NCI-H1105 (cell line): ENCODE data around the gene PLCB3.

ENCODE experiments used
- DNase-seq: peaks from one replicate; lab custom pipeline; 2025; lab: John Stamatoyannopoulos, UW

Gene PLCB3

DNA sequence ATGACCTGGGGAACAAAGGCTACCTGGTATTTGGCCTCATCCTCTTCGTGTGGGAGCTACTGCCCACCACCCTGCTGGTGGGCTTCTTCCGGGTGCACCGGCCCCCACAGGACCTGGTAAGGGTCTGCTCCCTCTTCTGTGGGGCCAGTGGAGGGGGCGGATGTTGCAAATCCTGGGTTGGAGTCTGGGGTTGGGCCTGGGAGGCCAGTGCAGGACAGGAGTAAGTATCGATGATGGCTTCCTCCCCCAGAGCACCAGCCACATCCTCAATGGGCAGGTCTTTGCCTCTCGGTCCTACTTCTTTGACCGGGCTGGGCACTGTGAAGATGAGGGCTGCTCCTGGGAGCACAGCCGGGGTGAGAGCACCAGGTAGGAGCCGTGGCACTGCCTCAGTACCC lies 37.0 kb downstream of the PLCB3 start:
- no peak for DNase-seq

DNA sequence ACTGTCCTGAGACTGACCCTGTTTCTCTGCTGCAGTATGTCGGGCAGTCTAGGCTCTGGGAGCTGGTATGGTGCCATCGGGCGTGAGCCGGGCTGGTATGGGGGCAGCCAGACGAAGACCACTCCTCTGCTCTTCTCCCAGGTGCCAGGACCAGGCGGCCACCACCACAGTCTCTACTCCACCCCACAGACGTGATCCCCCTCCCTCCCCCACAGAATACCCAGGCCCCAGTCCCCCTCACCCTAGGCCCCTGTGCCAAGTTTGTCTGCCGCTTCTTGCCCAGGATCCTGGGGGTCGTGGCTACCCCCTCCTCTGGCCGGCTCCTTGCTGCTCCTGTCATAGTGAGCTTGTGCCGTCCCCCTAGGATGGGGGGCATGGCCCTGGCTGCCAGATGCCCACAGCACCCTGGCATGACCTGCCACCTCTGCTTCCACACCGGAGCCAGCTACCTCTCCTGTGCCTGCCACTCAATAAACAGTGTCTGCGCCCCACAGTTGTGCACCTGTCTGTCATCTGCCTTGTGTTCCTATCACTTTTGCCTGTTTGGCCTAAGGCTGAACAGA lies 37.8 kb downstream of the PLCB3 start:
- no peak for DNase-seq

DNA sequence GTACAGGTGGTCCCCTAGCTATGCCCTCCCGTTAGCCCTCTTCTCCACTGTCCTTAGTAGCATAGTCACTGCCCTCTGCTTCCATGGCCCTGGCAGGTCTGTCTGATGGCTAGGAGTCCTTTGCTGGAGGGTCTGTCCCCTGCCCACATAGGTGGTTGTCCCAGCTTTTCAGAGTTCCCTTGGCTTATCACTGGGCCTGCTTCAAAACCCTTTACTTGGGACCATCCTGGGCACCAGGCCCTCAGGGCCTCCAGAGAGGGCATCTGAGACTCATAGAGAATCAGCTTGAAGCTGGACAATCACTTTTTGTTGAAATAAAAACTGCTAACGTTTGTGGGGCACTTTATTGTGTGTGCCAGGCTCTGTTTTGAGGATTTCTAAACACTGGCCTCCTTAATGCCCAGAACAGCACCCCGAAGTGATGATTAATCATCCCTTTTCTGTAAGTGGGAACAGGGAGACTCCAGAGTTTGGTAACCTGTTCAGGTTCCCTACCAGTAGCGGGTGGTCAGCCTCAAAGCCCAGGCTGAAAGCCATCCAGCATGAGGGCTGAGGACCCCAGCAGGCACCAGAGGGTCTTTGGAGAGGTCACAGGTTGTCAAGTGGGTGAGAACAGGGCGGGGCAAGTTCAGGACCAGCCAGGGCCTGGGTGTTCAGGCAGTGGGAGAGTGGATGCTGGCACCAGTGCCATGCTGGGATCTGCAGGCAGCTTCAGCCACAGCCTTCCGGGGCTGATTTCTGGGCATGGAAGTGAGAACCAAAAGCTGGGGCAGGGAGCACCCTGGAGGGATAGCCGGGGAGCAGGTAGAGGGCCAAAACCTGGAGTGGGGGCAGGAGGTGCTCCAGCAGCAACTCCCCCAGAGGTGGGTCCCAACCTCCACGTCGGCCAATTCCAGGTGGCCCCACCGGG lies 39.3 kb downstream of the PLCB3 start:
- no peak for DNase-seq

DNA sequence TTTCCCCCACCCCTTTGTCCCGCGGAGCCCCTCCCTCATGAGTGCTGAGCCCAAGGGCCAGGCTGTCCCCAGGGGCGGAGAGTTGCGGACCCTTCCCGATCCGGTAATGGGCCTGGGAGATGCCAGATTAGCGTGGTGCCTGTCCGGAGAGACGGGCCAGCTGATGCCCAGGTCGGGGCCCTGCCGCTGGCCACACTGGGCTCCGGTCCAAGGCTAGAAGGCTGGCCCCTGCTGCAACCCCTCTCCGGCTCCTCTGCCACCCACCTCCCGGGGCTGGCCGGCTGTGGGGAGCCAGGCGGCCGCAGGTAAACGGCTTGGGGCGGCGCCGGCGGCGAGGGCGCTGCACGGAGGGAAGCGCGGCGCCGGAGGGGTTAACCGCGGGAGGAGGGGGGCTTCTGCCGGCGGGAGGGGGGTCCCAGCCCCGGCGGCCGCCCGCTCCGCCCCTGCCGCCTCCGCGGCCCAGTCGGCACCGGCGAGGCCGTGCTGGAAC lies 40.0 kb downstream of the PLCB3 start, which contains the start of gene KCNK4:
Gene KCNK4, plus strand, starts transcription at position 41 of the 490 bp plus-strand sequence. CDS start 1,717 bp downstream, outside the sequence.
- DNase-seq: no peak

DNA sequence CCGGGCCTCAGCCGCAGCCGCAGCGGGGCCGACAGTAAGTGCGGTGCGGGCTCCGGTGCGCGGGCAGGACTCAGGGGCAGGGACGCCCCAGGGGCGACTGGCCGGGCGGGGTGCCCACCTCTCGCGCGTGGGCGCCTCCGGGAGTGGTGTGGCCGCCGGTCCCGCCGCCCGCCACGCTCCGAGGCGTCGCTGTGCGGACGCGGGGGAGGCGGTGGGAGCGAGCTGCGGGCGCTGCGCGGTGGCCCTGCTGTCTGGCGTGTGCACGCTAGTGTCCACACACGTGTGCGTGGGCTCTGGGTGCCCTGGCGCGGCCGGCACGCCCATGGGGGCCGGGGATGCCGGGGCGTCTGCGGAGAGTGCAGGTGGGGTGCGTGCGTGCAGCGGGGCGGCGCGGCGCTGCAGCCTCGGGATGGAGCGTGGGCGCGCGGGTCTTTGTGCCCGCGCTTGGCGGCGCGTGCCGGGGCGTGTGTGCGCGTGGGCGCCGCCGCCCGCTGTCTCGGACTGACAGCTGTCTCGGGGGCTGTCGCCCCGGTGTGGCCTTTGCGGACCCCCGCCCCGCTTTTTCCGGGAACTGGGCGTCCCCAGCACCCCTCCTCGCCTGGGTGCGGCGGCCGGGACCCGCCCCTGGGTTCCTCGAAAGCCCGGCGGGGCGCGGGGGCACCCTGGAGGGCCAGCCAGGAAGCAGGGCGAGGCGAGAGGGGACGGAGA lies 40.6 kb downstream of the PLCB3 start:
- no peak for DNase-seq

DNA sequence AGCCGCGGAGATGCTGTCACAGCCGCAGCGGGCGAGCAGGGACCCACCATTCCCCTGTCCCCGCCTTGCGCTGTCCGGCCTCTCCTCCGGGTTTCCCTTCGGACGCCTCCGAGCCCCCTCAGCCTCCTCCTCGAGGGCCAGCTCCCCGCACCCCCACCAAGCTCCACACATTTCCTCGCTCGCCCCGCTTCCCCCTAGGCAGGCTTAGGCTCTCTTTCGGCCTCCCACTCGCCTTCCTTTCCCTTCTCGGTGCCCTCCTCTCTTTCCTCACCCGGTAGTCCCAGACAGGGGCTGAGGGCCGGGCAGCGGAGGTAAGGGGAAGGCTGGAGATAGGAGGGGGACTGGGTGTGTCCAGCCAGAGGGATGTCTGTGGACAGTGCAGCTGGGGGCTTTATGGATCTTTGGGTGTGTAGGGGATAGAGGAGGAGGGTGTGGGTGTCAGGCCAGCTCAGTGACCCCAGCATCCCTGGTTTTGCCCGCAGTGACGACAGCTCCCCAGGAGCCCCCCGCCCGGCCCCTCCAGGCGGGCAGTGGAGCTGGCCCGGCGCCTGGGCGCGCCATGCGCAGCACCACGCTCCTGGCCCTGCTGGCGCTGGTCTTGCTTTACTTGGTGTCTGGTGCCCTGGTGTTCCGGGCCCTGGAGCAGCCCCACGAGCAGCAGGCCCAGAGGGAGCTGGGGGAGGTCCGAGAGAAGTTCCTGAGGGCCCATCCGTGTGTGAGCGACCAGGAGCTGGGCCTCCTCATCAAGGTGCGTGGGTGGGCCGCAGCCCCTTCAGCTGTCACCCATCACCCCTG lies 41.3 kb downstream of the PLCB3 start:
- DNase-seq: no peak

DNA sequence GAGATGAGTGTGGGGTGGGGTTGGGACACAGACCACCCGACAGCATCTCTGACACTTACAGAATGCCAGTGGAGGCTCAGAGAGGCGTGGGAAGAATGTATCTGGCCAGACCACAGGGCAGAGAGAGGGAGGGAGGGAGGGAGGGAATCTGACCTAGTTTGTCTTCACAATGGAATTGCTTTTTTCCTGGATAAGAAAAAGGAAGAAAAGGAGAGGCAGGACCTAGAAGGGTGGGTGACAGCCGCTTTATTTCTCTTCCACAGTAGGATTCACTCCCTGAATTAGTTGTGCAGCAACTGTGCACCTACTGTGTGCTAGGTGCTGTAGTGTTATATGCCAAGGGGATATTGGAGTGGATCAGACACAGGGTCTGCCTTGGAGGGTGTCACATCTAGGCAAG lies 43.4 kb downstream of the PLCB3 start:
- DNase-seq: no peak

DNA sequence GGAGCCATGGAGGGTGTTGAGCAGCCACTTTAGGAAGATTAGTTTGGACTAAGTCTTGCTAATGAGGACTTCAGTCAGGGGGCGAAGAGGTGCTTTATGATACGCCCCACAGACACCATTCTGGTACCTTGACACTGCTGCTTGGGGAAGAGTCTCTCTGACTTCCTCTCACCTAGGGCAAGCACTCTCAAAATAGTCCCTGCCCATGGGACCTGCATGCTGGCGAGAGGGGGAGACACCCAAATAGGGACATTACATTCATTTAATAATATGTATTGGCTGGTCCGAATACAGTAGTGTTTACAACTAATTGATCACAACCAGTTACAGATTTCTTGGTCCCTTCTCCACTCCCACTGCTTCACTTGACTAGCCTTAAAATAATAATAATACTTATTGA lies 44.4 kb downstream of the PLCB3 start:
- DNase-seq: no peak

DNA sequence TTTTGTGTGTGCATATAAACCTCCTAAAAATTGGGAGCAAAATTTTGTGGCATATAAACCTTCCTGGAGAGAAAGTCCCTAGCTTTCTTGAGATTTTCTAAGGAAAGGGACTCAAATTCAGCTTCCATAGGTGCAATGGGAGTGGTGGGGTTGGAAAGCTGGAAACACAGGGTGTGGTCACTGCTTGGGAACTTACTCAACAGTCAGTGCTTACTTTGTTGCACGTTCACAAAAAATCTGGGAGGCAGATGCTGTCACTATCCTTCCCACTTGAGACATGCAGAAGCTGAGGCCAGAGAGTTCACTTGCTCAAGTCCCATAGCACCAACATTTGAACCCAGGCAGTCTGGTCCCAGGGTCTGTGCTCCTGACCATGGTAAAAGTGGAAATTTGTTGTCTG lies 44.9 kb downstream of the PLCB3 start:
- DNase-seq: no peak

DNA sequence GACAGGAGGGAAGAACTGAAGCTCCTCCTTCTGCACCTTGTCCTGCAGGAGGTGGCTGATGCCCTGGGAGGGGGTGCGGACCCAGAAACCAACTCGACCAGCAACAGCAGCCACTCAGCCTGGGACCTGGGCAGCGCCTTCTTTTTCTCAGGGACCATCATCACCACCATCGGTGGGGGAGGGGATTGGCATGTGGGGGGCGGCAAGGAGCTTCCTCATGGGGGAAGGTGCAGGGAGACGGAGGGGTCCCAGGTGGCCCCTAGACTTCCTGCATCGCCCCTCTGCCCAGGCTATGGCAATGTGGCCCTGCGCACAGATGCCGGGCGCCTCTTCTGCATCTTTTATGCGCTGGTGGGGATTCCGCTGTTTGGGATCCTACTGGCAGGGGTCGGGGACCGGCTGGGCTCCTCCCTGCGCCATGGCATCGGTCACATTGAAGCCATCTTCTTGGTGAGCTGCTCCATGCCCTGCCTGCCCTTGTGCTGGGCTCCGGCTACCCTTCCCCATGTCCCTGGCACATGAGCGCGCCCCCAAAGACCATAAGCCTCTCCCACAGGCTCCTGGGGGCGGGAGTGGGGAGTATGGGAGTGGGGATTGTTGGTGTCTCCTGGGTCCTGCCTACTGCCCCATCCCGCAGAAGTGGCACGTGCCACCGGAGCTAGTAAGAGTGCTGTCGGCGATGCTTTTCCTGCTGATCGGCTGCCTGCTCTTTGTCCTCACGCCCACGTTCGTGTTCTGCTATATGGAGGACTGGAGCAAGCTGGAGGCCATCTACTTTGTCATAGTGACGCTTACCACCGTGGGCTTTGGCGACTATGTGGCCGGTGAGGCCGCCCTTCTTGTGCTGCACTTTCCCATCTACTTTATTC lies 45.7 kb downstream of the PLCB3 start:
- no peak for DNase-seq

DNA sequence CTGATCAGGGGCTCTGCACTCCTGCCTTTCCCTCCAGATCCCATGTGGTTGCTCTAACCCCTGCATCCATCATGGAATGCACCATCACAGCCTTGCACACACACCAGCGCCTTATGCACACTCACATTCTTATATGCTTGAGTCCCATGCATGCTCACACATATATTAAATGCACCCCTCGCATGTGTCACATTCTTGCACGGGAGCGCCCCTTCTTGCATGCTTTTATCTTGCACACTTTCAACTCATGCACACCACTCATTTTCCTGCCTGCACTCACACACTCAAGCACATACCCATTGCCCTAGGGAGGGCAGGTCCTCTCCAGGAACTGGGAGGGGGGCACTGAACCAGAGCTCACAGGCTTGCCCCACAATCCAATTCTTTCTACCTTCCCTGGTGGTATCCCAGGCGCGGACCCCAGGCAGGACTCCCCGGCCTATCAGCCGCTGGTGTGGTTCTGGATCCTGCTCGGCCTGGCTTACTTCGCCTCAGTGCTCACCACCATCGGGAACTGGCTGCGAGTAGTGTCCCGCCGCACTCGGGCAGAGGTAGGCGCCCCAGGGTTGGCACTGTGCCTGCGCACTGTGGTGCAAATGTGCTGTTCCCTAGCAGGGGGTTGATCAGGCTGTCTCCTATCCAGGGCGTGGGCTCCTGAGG lies 46.5 kb downstream of the PLCB3 start:
- no peak for DNase-seq

DNA sequence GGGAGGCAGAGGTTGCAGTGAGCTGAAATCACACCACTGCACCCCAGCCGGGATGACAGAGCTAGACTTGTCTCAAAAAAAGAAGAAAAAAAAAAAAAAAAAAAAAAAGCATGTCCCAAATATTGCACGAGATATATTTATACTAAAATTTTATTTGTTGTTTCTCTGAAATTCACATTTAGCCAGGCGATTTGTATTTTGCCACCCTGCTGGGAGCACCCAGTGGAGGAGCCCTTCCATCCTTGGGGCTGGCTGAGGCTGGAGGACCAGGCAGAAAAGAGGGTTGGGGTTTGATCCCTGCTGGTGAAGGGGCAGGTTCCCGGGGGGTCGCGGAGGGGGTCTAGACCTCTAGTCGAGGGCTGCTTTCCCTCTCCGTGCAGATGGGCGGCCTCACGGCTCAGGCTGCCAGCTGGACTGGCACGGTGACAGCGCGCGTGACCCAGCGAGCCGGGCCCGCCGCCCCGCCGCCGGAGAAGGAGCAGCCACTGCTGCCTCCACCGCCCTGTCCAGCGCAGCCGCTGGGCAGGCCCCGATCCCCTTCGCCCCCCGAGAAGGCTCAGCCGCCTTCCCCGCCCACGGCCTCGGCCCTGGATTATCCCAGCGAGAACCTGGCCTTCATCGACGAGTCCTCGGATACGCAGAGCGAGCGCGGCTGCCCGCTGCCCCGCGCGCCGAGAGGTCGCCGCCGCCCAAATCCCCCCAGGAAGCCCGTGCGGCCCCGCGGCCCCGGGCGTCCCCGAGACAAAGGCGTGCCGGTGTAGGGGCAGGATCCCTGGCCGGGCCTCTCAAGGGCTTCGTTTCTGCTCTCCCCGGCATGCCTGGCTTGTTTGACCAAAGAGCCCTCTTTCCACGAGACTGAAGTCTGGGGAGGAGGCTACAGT lies 47.9 kb downstream of the PLCB3 start:
- no peak for DNase-seq

DNA sequence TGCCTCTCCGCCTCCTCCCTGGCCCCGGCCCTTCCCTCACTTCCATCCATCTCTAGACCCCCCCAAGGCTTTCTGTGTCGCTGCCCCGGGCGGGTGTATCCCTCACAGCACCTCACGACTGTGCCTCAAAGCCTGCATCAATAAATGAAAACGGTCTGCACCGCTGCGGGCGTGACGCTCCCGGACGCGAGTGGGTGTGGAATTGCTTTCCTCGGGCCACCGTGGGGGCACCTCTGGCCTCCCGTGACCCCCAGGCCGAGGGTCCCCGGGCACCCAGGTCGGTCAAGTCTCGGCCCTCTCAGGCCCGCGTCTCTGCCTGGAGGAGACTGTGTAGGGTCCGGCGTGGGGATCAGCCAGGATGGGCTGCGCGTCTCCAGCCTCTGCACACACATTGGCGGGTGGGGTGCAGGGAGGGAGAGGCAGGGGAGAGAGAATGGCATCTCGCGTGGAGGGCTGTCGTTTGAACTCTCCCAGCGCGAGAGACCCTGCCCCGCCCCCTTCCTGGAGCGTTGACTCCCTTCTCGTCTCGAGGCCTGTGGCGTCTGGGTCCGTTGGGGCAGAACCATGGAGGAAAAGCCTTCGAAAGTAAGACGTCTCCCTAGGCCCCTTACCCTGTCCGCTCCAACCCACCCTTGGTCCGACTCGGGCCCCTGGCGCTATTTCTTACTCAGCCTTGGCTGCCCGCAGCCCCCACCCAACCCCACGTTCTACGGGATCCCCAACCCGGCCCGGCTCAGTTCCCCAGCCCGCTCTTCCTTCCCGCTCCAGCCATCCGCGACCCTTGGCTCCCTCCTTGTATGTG lies 48.7 kb downstream of the PLCB3 start, which contains the start of gene CATSPERZ:
Gene CATSPERZ, plus strand, starts transcription at position 512 of the 802 bp plus-strand sequence. Its CDS starts 53 bp downstream, at position 565.
- peak; percentile 7 for DNase-seq

DNA sequence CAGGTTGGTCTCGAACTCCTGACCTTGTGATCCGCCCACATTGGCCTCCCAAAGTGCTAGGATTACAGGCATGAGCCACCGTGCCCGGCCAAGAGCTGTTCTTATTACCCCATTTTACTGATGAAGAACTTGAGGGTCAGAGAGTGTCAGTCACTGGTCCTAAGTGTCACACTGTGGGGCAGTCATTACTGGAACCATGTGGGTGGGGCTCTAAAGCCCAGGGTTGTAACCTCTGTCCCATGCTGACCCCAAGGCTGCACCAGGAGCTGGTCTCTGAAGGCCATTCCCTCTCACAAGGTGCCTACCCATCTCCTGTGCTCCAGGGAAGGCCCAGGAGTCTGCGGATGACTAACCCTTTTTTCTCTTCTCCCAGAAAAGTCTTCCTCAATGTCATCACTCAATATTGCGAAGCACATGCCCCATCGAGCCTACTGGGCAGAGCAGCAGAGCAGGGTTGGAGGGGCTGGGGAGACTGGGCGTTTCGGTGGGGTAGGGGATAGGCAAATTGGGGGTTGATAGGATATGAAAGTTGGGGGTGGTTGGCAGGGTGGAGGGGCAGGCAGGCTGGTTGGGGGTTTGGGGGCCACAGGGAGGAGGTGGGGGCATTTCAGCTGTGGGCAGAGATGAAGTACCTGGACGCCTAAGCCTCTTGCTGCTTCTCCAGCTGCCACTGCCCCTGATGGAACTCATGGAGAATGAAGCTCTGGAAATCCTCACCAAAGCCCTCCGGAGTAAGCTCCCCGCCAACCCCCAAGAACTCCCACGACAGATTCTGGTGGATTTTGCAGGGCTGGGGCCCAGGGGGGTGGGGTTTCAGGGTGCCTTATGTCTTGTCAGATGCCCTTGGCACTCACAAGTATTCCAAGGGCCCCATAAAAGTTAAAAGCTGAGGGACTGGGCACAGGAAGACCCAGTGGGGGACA lies 52.0 kb downstream of the PLCB3 start:
- no peak for DNase-seq

DNA sequence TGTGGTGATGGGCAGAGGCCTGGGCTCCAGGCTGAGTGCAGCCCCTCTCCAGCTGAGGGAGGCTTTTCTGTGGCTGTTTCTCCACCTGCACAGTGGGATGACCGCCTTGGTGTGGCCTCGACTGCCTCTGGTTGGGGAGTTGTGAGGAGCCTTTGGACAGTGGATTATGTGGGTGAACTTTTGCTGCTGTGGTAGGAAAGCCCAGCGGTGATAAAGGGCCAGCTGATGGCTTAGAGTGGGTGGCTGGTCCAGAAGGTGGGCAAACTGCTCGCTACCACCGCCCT lies 52.6 kb downstream of the PLCB3 start:
- no peak for DNase-seq

DNA sequence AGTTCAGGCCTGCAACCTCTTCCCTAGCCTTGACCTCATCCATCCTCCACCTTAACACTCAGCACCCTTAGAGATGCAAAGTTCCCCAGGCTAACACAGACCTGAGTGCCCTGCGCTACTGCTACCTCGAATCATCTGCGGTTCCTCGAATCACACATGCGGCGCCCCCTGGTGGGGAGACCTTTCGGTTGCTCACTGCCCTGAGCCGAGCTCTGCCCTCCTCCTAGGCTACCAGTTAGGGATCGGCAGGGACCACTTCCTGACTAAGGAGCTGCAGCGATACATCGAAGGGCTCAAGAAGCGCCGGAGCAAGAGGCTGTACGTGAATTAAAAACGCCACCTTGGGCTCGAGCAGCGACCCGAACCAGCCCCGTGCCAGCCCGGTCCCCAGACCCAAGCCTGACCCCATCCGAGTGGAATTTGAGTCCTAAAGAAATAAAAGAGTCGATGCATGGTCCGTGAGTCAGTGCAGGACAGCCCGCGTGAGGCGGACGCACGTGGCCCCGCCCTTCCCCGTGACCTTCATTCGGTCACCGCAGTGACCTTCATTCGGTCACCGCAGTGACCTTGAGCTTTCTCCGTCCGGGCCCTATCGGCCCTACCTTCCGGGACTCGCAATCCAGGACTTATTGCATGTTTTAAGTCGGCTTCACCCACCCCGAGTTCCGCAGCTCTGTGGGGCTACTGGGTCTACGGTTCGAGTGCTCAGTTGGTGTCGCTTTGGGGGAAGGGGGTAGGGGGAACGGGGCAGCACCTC lies 53.2 kb downstream of the PLCB3 start:
- peak; percentile 90 for DNase-seq
